K562 (cell line): ENCODE results near the gene MUC5B.
"Not testable (repeated sequence)": the region's sequence is repeated elsewhere in the genome, so short reads cannot be mapped to it uniquely, and the experiment has no call there.

Experiments used
- L3MBTL2 ChIP-seq: fragments of 450-650 bp; IDR thresholded peaks from 2 replicates; pipeline ENCODE4 v1.6.1; 2016; ENCODE audit warnings: mild to moderate bottlenecking, moderate library complexity
- ZNF584 ChIP-seq: fragments of 200-800 bp; sonication (Bioruptor generic); IDR thresholded peaks from 2 replicates; pipeline ENCODE4 v1.6.1; 2016; ENCODE audit warnings: low read depth, mild to moderate bottlenecking, missing genetic modification characterization, missing compliant biosample characterization
- ZNF644 ChIP-seq: fragments of 200-800 bp; sonication (Bioruptor generic); IDR thresholded peaks from 2 replicates; pipeline ENCODE4 v1.6.1; 2016; ENCODE audit warnings: low read depth, missing genetic modification characterization, missing compliant biosample characterization

DNA sequence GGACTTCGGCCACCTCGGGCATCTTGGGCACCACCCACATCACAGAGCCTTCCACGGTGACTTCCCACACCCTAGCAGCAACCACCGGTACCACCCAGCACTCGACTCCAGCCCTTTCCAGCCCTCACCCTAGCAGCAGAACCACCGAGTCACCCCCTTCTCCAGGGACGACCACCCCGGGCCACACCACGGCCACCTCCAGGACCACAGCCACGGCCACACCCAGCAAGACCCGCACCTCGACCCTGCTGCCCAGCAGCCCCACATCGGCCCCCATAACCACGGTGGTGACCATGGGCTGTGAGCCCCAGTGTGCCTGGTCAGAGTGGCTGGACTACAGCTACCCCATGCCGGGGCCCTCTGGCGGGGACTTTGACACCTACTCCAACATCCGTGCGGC, 20.7 kb downstream of the MUC5B start:
- TF ChIP-seq ZNF584; L3MBTL2; ZNF644 (tag): not testable (repeated sequence)
